HEK293 (cell line): ENCODE results near the gene RPN2.

Source experiments
- CTCF ChIA-PET: fragments of 350-600 bp; formaldehyde crosslinking; extraction: SDS; loops from one replicate; lab custom pipeline; 2021; ENCODE audit warnings: antibody characterized with exemption; lab: Yijun Ruan, JAX
- POLR2A ChIA-PET: fragments of 300-600 bp; formaldehyde crosslinking; extraction: SDS; loops from one replicate; lab custom pipeline; 2020; ENCODE audit warnings: antibody characterized with exemption, inconsistent platforms; lab: Yijun Ruan, JAX
- H3K27ac ChIP-seq: fragments of 200-500 bp; sonication (Bioruptor generic); 2 replicates; pipeline ENCODE4 v1.5.1; 2014; ENCODE audit warnings: low read depth, low read length, control low read depth, inconsistent platforms; ENCODE audit errors: extremely low read depth
- H3K36me3 ChIP-seq, 2 experiments: fragments of 200-500 bp in 1 of 2; sonication (Bioruptor generic) in 1 of 2; 1 replicate in 1 of 2; 2 replicates in 1 of 2; pipeline ENCODE4 v1.5.1; 2014 to 2017; ENCODE audit warnings: inconsistent platforms in 2 of 2, low read length in 2 of 2; ENCODE audit not compliant: control insufficient read depth in 2 of 2, insufficient read depth in 1 of 2
- H3K4me1 ChIP-seq: fragments of 200-500 bp; sonication (Bioruptor generic); 2 replicates; pipeline ENCODE4 v1.5.1; 2014; ENCODE audit warnings: mild to moderate bottlenecking, low read length, inconsistent platforms; ENCODE audit not compliant: control insufficient read depth, insufficient read depth
- H3K4me3 ChIP-seq: 2 replicates; pipeline ENCODE4 v1.5.1; 2011; ENCODE audit warnings: low read depth, mild to moderate bottlenecking, control low read depth, low read length, moderate library complexity
- H3K9me3 ChIP-seq: fragments of 200-500 bp; sonication (Bioruptor generic); 2 replicates; pipeline ENCODE4 v1.5.1; 2014; ENCODE audit warnings: low read depth, low read length, inconsistent platforms; ENCODE audit not compliant: control insufficient read depth, insufficient read depth
- ELK4 ChIP-seq: IDR thresholded peaks from 2 replicates; pipeline ENCODE4 v1.6.1; 2011; ENCODE audit warnings: mild to moderate bottlenecking, low read depth, low read length, borderline replicate concordance
- KLF16 ChIP-seq: fragments of 450-650 bp; formaldehyde crosslinking; IDR thresholded peaks from 2 replicates; pipeline ENCODE4 v1.5.1; 2017; ENCODE audit warnings: missing biosample characterization, missing genetic modification characterization
- PRDM1 ChIP-seq: fragments of 450-650 bp; formaldehyde crosslinking; IDR thresholded peaks from 2 replicates; pipeline ENCODE4; 2016; ENCODE audit warnings: missing biosample characterization, missing genetic modification characterization
- RBAK ChIP-seq: fragments of 450-650 bp; formaldehyde crosslinking; IDR thresholded peaks from 2 replicates; pipeline ENCODE4 v1.5.1; 2016; ENCODE audit warnings: missing biosample characterization, missing genetic modification characterization
- YY1 ChIP-seq: fragments of 450-650 bp; formaldehyde crosslinking; IDR thresholded peaks from 2 replicates; pipeline ENCODE4 v1.5.1; 2018; ENCODE audit warnings: missing biosample characterization, missing genetic modification characterization
- ZBTB20 ChIP-seq: fragments of 450-650 bp; formaldehyde crosslinking; IDR thresholded peaks from 2 replicates; pipeline ENCODE4 v1.5.1; 2016; ENCODE audit warnings: missing biosample characterization, missing genetic modification characterization
- ZBTB8A ChIP-seq: fragments of 450-650 bp; formaldehyde crosslinking; IDR thresholded peaks from 2 replicates; pipeline ENCODE4 v1.5.1; 2016; ENCODE audit warnings: missing biosample characterization, missing genetic modification characterization
- ZNF140 ChIP-seq: fragments of 450-650 bp; formaldehyde crosslinking; IDR thresholded peaks from 2 replicates; pipeline ENCODE4 v1.5.1; 2016; ENCODE audit warnings: missing biosample characterization, missing genetic modification characterization
- ZNF146 ChIP-seq: fragments of 450-650 bp; formaldehyde crosslinking; IDR thresholded peaks from 2 replicates; pipeline ENCODE4 v1.5.1; 2016; ENCODE audit warnings: missing biosample characterization, missing genetic modification characterization
- ZNF404 ChIP-seq: fragments of 450-650 bp; formaldehyde crosslinking; IDR thresholded peaks from 2 replicates; pipeline ENCODE4 v1.5.1; 2017; ENCODE audit warnings: missing biosample characterization, missing genetic modification characterization
- ZNF473 ChIP-seq: fragments of 450-650 bp; formaldehyde crosslinking; IDR thresholded peaks from 2 replicates; pipeline ENCODE4 v1.5.1; 2017; ENCODE audit warnings: missing biosample characterization, missing genetic modification characterization
- ZNF521 ChIP-seq: fragments of 450-650 bp; formaldehyde crosslinking; IDR thresholded peaks from 2 replicates; pipeline ENCODE4 v1.5.1; 2017; ENCODE audit warnings: missing biosample characterization, mild to moderate bottlenecking, missing genetic modification characterization
- ZNF560 ChIP-seq: fragments of 450-650 bp; formaldehyde crosslinking; IDR thresholded peaks from 2 replicates; pipeline ENCODE4 v1.5.1; 2017; ENCODE audit warnings: missing biosample characterization, missing genetic modification characterization, borderline replicate concordance
- ZNF624 ChIP-seq: fragments of 450-650 bp; formaldehyde crosslinking; IDR thresholded peaks from 2 replicates; pipeline ENCODE4 v1.5.1; 2017; ENCODE audit warnings: missing biosample characterization, missing genetic modification characterization
- ZNF645 ChIP-seq: fragments of 450-650 bp; formaldehyde crosslinking; IDR thresholded peaks from 2 replicates; pipeline ENCODE4; 2016; ENCODE audit warnings: missing biosample characterization, missing genetic modification characterization
- ZNF654 ChIP-seq: fragments of 450-650 bp; formaldehyde crosslinking; IDR thresholded peaks from 2 replicates; pipeline ENCODE4 v1.5.1; 2016; ENCODE audit warnings: low read depth, missing biosample characterization, missing genetic modification characterization
- ZNF704 ChIP-seq: fragments of 450-650 bp; formaldehyde crosslinking; IDR thresholded peaks from 2 replicates; pipeline ENCODE4 v1.5.1; 2016; ENCODE audit warnings: missing biosample characterization, missing genetic modification characterization
- ZNF785 ChIP-seq: fragments of 450-650 bp; formaldehyde crosslinking; IDR thresholded peaks from 2 replicates; pipeline ENCODE4 v1.5.1; 2016; ENCODE audit warnings: missing biosample characterization, missing genetic modification characterization
- ZNF843 ChIP-seq: fragments of 450-650 bp; formaldehyde crosslinking; IDR thresholded peaks from 2 replicates; pipeline ENCODE4 v1.5.1; 2016; ENCODE audit warnings: missing biosample characterization, missing genetic modification characterization
- ZSCAN18 ChIP-seq: fragments of 450-650 bp; formaldehyde crosslinking; IDR thresholded peaks from 2 replicates; pipeline ENCODE4 v1.5.1; 2016; ENCODE audit warnings: missing biosample characterization, missing genetic modification characterization
- TF ChIP-seq, protein P1 (sequence below): fragments of 450-650 bp; formaldehyde crosslinking; conservative IDR thresholded peaks from 2 replicates; pipeline ENCODE4 v1.5.1; 2016; ENCODE audit warnings: low read depth, missing biosample characterization, missing genetic modification characterization
- TF ChIP-seq, protein P2 (sequence below): fragments of 450-650 bp; formaldehyde crosslinking; IDR thresholded peaks from 2 replicates; pipeline ENCODE4 v1.5.1; 2016; ENCODE audit warnings: missing biosample characterization, missing genetic modification characterization
- TF ChIP-seq, protein P3 (sequence below): fragments of 450-650 bp; formaldehyde crosslinking; IDR thresholded peaks from 2 replicates; pipeline ENCODE4 v1.5.1; 2017; ENCODE audit warnings: missing biosample characterization, missing genetic modification characterization

Gene RPN2

GRCh38 chr20:37152284-37152683, 26.8 kb upstream of the RPN2 start:
- no peak overlapping the region for H3K4me3 ChIP-seq
- TF ChIP-seq PRDM1 (tag by site-specific recombination), result no peak
- TF ChIP-seq YY1 (tag by site-specific recombination), result no peak
- no peak for TF ChIP-seq ZNF521 (tag by site-specific recombination)
- TF ChIP-seq ZNF624 (tag by site-specific recombination), result no peak
- no peak for TF ChIP-seq ZNF404
- TF ChIP-seq ZBTB8A (tag by site-specific recombination), result no peak
- TF ChIP-seq ZNF704 (tag by site-specific recombination), result no peak
- TF ChIP-seq ZNF645, result no peak
- no peak for TF ChIP-seq ZNF146 (tag by site-specific recombination)
- no peak for TF ChIP-seq ZNF654 (tag by site-specific recombination)
- TF ChIP-seq ZSCAN18 (tag by site-specific recombination), result no peak
- ChIA-PET POLR2A (no interaction called here), CTCF (no interaction called here)
- H3K27ac ChIP-seq, result no peak overlapping the region
- no peaks in the 10 kb centered on the region for H3K36me3 ChIP-seq
- H3K4me1 ChIP-seq, result no peaks in the 10 kb centered on the region
- H3K9me3 ChIP-seq, result no peaks in the 10 kb centered on the region

DNA sequence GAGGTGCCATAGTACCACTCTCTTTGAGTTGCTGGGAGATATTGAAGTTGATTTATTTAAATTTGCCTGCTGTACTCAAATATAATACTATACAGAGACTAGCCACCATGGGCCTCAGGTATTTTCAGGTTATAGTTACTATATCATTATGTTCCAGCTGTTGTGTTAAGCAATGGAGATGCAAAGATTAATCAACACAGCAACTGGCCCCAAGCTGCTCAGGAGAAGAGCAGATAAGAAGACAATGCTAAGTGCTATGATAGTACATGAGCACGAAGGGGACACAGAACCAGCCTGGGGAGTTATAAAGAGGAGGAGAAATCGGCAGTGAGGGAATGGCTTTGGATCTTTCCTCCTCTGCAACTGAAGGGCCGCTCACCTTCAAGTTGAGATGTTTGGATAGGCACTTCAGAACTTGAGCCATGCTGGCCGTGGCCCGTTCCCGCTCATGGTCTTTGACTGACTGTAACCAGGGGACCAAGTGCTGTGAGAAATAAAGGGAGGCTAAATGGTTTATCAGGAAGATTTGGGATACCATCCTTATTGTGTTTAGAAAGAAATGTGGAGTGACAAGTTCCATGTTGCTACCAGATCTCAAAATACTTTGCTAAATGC, 24.3 kb upstream of the RPN2 start:
- H3K9me3 ChIP-seq, result no peaks in the 10 kb centered on the region
- no peaks in the 10 kb centered on the region for H3K36me3 ChIP-seq
- ChIA-PET CTCF (no interaction called here), POLR2A (no interaction called here)
- no peak overlapping the region for H3K27ac ChIP-seq
- H3K4me1 ChIP-seq, result no peaks in the 10 kb centered on the region
- H3K4me3 ChIP-seq, result no peak overlapping the region
- no peak for TF ChIP-seq KLF16
- no peak for TF ChIP-seq ZBTB20 (tag by site-specific recombination)
- no peak for TF ChIP-seq ZNF785 (tag by site-specific recombination)
- TF ChIP-seq ZNF843 (tag by site-specific recombination), result no peak
- TF ChIP-seq ZNF140 (tag by site-specific recombination), result no peak
- TF ChIP-seq, protein P1, sequence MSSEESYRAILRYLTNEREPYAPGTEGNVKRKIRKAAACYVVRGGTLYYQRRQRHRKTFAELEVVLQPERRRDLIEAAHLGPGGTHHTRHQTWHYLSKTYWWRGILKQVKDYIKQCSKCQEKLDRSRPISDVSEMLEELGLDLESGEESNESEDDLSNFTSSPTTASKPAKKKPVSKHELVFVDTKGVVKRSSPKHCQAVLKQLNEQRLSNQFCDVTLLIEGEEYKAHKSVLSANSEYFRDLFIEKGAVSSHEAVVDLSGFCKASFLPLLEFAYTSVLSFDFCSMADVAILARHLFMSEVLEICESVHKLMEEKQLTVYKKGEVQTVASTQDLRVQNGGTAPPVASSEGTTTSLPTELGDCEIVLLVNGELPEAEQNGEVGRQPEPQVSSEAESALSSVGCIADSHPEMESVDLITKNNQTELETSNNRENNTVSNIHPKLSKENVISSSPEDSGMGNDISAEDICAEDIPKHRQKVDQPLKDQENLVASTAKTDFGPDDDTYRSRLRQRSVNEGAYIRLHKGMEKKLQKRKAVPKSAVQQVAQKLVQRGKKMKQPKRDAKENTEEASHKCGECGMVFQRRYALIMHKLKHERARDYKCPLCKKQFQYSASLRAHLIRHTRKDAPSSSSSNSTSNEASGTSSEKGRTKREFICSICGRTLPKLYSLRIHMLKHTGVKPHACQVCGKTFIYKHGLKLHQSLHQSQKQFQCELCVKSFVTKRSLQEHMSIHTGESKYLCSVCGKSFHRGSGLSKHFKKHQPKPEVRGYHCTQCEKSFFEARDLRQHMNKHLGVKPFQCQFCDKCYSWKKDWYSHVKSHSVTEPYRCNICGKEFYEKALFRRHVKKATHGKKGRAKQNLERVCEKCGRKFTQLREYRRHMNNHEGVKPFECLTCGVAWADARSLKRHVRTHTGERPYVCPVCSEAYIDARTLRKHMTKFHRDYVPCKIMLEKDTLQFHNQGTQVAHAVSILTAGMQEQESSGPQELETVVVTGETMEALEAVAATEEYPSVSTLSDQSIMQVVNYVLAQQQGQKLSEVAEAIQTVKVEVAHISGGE, result no peak
- no peak for TF ChIP-seq ZNF473 (tag by site-specific recombination)
- TF ChIP-seq, protein P2, sequence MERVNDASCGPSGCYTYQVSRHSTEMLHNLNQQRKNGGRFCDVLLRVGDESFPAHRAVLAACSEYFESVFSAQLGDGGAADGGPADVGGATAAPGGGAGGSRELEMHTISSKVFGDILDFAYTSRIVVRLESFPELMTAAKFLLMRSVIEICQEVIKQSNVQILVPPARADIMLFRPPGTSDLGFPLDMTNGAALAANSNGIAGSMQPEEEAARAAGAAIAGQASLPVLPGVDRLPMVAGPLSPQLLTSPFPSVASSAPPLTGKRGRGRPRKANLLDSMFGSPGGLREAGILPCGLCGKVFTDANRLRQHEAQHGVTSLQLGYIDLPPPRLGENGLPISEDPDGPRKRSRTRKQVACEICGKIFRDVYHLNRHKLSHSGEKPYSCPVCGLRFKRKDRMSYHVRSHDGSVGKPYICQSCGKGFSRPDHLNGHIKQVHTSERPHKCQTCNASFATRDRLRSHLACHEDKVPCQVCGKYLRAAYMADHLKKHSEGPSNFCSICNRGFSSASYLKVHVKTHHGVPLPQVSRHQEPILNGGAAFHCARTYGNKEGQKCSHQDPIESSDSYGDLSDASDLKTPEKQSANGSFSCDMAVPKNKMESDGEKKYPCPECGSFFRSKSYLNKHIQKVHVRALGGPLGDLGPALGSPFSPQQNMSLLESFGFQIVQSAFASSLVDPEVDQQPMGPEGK, result no peak
- TF ChIP-seq RBAK (tag by site-specific recombination), result no peak
- no peak for TF ChIP-seq ELK4
- no peak for TF ChIP-seq ZNF560 (tag by site-specific recombination)
- TF ChIP-seq, protein P3, sequence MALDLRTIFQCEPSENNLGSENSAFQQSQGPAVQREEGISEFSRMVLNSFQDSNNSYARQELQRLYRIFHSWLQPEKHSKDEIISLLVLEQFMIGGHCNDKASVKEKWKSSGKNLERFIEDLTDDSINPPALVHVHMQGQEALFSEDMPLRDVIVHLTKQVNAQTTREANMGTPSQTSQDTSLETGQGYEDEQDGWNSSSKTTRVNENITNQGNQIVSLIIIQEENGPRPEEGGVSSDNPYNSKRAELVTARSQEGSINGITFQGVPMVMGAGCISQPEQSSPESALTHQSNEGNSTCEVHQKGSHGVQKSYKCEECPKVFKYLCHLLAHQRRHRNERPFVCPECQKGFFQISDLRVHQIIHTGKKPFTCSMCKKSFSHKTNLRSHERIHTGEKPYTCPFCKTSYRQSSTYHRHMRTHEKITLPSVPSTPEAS (tag by site-specific recombination), result no peak
